IPS DF 4.7 (cell line): Measurements from ENCODE around the gene ANKRD26.
"Not testable (repeated sequence)": the region's sequence is repeated elsewhere in the genome, so short reads cannot be mapped to it uniquely, and the experiment has no call there.

Experiments used
- DNase-seq: peaks from one replicate; pipeline ENCODE4 v3.0.0-alpha.2; 2013; ENCODE audit warnings: low spot score; ENCODE audit errors: extremely low read depth

ANKRD26 gene

GRCh38 chr10:27099916-27100812 lies at the start of gene ANKRD26:
ANKRD26 (minus strand) TSS chr10:27100494; CDS start chr10:27100326, 168 bp downstream.
- peak; percentile 92 for DNase-seq

DNA sequence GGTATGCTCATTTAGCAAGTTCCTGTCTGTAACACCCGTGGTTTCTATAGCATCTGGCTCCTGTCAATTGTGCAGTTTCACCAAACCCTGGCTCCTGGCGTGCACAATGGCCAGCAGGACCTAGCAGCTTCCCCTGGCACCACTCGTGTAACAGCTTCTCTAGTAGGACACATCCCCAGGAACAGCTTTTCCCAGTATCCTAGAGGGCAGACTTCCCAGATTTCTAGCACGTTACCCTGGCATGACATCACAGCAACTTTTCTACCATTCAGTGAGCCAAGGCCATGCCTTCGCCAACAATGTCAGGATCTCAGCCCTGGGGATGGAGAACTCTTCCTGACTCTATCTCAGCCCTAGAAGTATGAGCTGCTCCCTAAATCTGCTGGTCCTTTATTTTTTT lies 47.4 kb upstream of the ANKRD26 start:
- DNase-seq = no peak

- no peak for DNase-seq
These were observed 45.6 kb upstream of the ANKRD26 start for GRCh38 chr10:27145937-27146336.

GRCh38 chr10:27143686-27144085 lies 43.4 kb upstream of the ANKRD26 start:
- DNase-seq = no peak

GRCh38 chr10:27138277-27138676 lies 38.0 kb upstream of the ANKRD26 start:
- DNase-seq = no peak

- no peak for DNase-seq
These were observed 34.1 kb upstream of the ANKRD26 start for GRCh38 chr10:27134371-27134770.

DNA sequence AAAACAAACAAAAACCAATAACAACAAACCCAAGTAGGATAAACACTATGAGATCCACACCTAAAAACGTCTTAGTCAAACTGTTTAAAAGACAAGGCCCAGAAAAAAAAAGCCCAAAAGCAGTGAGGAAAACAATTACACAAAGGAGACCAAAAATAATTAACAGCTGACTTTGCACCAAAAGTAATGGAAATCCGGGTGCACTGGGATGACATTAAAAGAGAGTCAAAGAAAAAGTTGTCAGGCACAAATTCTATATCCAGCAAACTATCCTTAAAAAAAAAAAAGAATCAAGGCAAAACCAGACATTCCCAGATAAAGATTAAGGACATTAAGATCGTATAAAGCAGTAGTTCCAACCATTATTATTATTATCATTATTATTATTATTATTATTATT lies 7.9 kb upstream of the ANKRD26 start:
- no peak for DNase-seq

- no peak for DNase-seq
These were observed 4.6 kb upstream of the ANKRD26 start for GRCh38 chr10:27104919-27105318.

- DNase-seq = peak; percentile 0
These were observed 586 bp upstream of the ANKRD26 start for GRCh38 chr10:27100813-27101347.

GRCh38 chr10:27099448-27099847 lies 846 bp downstream of the ANKRD26 start:
- no peak for DNase-seq

DNA sequence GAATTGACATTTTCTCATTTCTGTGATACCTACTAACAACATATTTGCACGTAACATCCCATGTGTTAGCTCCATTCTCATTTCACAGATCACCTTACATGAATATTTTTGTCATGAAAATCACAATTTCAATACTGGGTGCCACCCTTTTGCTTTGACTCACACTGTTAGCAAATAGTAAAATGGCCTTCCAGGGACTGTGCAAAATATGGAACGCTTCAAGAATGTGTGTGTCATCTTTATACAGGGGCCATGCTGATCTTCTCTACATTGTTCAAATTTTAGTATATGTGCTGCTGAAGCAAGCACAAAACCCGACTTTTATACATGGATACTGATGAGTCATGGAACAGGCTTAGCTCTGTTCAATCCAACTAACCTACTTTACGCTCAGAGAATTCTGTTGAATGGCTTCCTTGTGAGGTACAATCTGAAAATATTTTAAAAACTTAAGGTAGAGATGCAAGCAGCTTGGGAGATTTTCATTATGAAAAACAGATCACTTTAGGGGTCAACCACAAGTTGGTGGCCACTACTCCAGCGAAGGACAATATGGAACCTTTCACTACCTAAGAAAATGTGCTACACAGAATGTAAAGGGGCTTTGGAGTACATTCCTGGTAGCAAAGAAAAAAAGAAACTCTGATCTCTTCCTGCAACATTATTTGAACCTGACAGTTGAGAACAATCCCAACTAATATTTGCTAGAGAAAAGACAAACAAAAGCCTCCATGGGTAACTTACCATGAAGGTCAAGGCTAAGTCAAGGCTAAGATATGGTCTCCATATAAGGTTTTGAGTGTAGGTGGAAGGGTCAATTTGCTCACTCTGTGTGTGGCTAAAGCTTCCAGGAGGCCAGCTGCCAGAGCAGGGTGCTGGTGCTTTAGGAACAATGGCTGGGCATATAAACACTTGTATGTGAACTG lies 11.9 kb downstream of the ANKRD26 start:
- no peak for DNase-seq

GRCh38 chr10:27072436-27073114 lies 27.7 kb downstream of the ANKRD26 start:
- DNase-seq = peak; percentile 33

- no peak for DNase-seq
These were observed 31.9 kb downstream of the ANKRD26 start for GRCh38 chr10:27068217-27068891.

GRCh38 chr10:27065084-27065483 lies 35.2 kb downstream of the ANKRD26 start:
- no peak for DNase-seq

- no peak for DNase-seq
These were observed 47.6 kb downstream of the ANKRD26 start for GRCh38 chr10:27052656-27053055.

DNA sequence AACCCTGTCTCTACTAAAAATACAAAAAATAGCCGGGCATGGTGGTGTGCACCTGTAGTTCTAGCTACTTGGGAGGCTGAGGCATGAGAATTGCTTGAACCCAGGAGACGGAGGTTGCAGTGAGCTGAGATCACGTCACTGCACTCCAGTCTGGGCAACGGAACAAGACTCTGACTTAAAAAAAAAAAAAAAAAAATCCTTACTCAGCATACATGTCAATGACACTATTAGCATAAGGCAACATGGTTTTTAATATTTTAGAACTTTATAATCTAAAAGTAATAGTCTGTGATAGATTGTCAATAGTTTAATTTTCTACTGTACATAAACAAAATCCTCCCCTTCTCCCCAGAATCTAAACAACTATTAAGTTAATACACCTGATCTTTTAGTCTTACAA lies 55.0 kb downstream of the ANKRD26 start:
- not testable (repeated sequence) for DNase-seq

GRCh38 chr10:27041196-27041595 lies 59.1 kb downstream of the ANKRD26 start:
- DNase-seq = no peak

GRCh38 chr10:27038168-27038567 lies 62.1 kb downstream of the ANKRD26 start:
- DNase-seq = no peak

DNA sequence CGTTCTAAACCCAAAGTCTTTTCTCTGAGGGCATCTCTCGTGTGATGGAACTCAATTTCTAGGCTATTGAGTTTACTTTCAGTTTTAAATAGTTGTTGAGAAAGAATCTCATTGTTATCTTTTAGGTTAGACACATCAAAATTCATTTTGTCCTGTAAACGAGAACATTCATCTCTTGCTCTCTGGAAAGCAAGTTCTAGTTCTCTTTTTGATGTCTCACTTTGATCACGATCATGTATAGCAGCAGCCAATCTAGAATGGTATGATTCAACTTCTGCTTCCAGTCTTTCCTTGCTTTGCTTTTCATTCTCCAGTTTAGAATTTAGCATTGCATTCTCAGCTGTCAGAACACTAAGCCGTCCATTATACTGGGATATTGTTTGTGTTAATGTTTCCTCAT lies 65.1 kb downstream of the ANKRD26 start:
- DNase-seq = no peak

DNA sequence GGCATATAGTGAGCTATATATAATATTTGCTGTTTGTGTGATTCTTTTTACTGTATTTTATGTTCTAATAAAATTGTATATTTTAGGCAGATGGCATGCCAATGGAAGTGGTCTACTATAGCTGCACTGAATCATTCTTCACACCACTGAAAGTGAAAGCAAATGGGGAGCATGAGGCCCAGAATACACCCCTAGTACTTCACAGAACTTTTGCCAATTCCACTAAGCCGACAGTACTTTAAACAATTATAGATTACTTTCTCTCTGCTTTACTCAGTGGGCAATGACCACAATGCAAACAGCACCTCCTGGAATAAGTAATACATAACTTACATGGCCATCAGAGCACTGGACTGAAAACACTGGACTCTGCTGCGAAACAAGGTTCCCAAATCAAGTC lies 70.2 kb downstream of the ANKRD26 start:
- no peak for DNase-seq

- no peak for DNase-seq
These were observed 78.2 kb downstream of the ANKRD26 start for GRCh38 chr10:27022048-27022447.
